ENCODE data around the gene PLCB4.

GRCh38 chr20:9487231-9487630, 418.3 kb downstream of the PLCB4 start:
- TF ChIP-seq CTCF (IDR thresholded peaks at IDR 0.05) (no peak), EZH2phosphoT487 (IDR thresholded peaks at IDR 0.05) (no peak)
